Neural progenitor cell (in vitro differentiated cells): ENCODE results near the gene GPR87. TPM values are rescaled to one million over a fixed set of nuclear protein-coding genes. Genes with fewer than 3 reads are reported as not detected.

Source experiments
- DNase-seq: peaks from one replicate; pipeline ENCODE4 v3.0.0-alpha.2; 2016; ENCODE audit warnings: low spot score
- H2AFZ ChIP-seq: fragments of 200-600 bp; sonication (generic); replicated peaks from 2 replicates; pipeline ENCODE4 v1.6.1; 2016; ENCODE audit warnings: antibody characterized with exemption
- H3F3A ChIP-seq: fragments of 200-600 bp; sonication (generic); 2 replicates; pipeline ENCODE4 v1.6.1; 2016; ENCODE audit warnings: antibody characterized with exemption, low read depth
- H3K27ac ChIP-seq: fragments of 200-600 bp; sonication (generic); 2 replicates; pipeline ENCODE4 v1.5.1; 2016; ENCODE audit warnings: mild to moderate bottlenecking
- H3K27me3 ChIP-seq: fragments of 200-600 bp; sonication (generic); 2 replicates; pipeline ENCODE4 v1.6.1; 2016; ENCODE audit warnings: mild to moderate bottlenecking, moderate library complexity
- H3K36me3 ChIP-seq: fragments of 200-600 bp; sonication (generic); 2 replicates; pipeline ENCODE4 v1.5.1; 2016
- H3K4me1 ChIP-seq: fragments of 200-600 bp; sonication (generic); 2 replicates; pipeline ENCODE4 v1.6.1; 2016; ENCODE audit warnings: mixed run types
- H3K4me2 ChIP-seq: fragments of 200-600 bp; sonication (generic); 2 replicates; pipeline ENCODE4 v1.6.1; 2016
- H3K4me3 ChIP-seq: fragments of 200-600 bp; sonication (generic); 2 replicates; pipeline ENCODE4 v1.5.1; 2016
- H3K79me2 ChIP-seq: fragments of 200-600 bp; sonication (generic); 2 replicates; pipeline ENCODE4 v1.6.1; 2016; ENCODE audit warnings: low read depth
- H3K9ac ChIP-seq: fragments of 200-600 bp; sonication (generic); 2 replicates; pipeline ENCODE4 v1.6.1; 2016
- H3K9me3 ChIP-seq: fragments of 200-600 bp; sonication (generic); 2 replicates; pipeline ENCODE4 v1.5.1; 2016; ENCODE audit warnings: low read depth
- H4K20me1 ChIP-seq: fragments of 200-600 bp; sonication (generic); 2 replicates; pipeline ENCODE4 v1.6.1; 2016; ENCODE audit warnings: low read depth
- H3K27ac Mint-ChIP-seq: 3 replicates; pipeline ENCODE4 v1.8.0; 2021; ENCODE audit warnings: mixed read lengths
- H3K27me3 Mint-ChIP-seq: 2 replicates; pipeline ENCODE4 v1.8.0; 2022; ENCODE audit warnings: low read depth, mild to moderate bottlenecking, inconsistent platforms, moderate library complexity, mixed read lengths; ENCODE audit not compliant: insufficient read depth
- H3K36me3 Mint-ChIP-seq: 3 replicates; pipeline ENCODE4 v1.8.0; 2021; ENCODE audit warnings: mixed read lengths
- H3K4me1 Mint-ChIP-seq: 3 replicates; pipeline ENCODE4 v1.8.0; 2021; ENCODE audit warnings: mixed read lengths
- H3K4me3 Mint-ChIP-seq: 3 replicates; pipeline ENCODE4 v1.8.0; 2021; ENCODE audit warnings: mild to moderate bottlenecking, moderate library complexity, mixed read lengths
- H3K9me3 Mint-ChIP-seq: 3 replicates; pipeline ENCODE4 v1.8.0; 2020; ENCODE audit warnings: mixed read lengths
- EZH2 ChIP-seq: fragments of 200-600 bp; sonication (generic); IDR thresholded peaks from 2 replicates; pipeline ENCODE4 v1.6.1; 2017; ENCODE audit warnings: antibody characterized with exemption, mild to moderate bottlenecking, moderate library complexity
- EZH2phosphoT487 ChIP-seq: fragments of 200-600 bp; sonication (generic); IDR thresholded peaks from 2 replicates; pipeline ENCODE4 v1.6.1; 2017; ENCODE audit warnings: antibody characterized with exemption
- total RNA-seq: library from RNA; depleted of rRNA; stranded (reverse); fragments of >200 nt; gene quantifications from 2 replicates; pipeline ENCODE4 v1.2.3, GENCODE V29; 2015; ENCODE audit warnings: low replicate concordance
- TF ChIP-seq, protein P1 (sequence below): fragments of 200-600 bp; sonication (generic); IDR thresholded peaks from 2 replicates; pipeline ENCODE4 v1.5.1; 2017; ENCODE audit warnings: antibody characterized with exemption, mild to moderate bottlenecking

The GPR87 gene
- total RNA-seq, 1 donor from 2014 or later, result not detected

- DNase-seq, result no peak
- no peaks in the 10 kb centered on the region for H3K9me3 ChIP-seq
- Mint-ChIP-seq H3K4me1 (peaks cover 10% of the 10 kb centered on the region), H3K27me3 (no peaks in the 10 kb centered on the region), H3K4me3 (no peak overlapping the region), H3K36me3 (peaks cover 2% of the 10 kb centered on the region), H3K27ac (no peak overlapping the region), H3K9me3 (no peaks in the 10 kb centered on the region)
- H3K36me3 ChIP-seq, result no peaks in the 10 kb centered on the region
- H2AFZ ChIP-seq, result no peak overlapping the region
- H3F3A ChIP-seq, result no peaks in the 10 kb centered on the region
- no peaks in the 10 kb centered on the region for H3K79me2 ChIP-seq
- H3K4me1 ChIP-seq, result peaks cover 11% of the 10 kb centered on the region
- H3K4me3 ChIP-seq, result no peak overlapping the region
- no peaks in the 10 kb centered on the region for H3K27me3 ChIP-seq
- H3K27ac ChIP-seq, result no peak overlapping the region
- H3K9ac ChIP-seq, result no peak overlapping the region
- TF ChIP-seq EZH2phosphoT487 (no peak), EZH2 (no peak)
- TF ChIP-seq, protein P1, sequence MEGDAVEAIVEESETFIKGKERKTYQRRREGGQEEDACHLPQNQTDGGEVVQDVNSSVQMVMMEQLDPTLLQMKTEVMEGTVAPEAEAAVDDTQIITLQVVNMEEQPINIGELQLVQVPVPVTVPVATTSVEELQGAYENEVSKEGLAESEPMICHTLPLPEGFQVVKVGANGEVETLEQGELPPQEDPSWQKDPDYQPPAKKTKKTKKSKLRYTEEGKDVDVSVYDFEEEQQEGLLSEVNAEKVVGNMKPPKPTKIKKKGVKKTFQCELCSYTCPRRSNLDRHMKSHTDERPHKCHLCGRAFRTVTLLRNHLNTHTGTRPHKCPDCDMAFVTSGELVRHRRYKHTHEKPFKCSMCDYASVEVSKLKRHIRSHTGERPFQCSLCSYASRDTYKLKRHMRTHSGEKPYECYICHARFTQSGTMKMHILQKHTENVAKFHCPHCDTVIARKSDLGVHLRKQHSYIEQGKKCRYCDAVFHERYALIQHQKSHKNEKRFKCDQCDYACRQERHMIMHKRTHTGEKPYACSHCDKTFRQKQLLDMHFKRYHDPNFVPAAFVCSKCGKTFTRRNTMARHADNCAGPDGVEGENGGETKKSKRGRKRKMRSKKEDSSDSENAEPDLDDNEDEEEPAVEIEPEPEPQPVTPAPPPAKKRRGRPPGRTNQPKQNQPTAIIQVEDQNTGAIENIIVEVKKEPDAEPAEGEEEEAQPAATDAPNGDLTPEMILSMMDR, result no peak
- H4K20me1 ChIP-seq, result no peaks in the 10 kb centered on the region
- no peak overlapping the region for H3K4me2 ChIP-seq
These were observed 53.6 kb downstream of the GPR87 start for GRCh38 chr3:151262871-151263525.

GRCh38 chr3:151259664-151260063, 57.0 kb downstream of the GPR87 start:
- Histone ChIP-seq H3K36me3 (no peaks in the 10 kb centered on the region), H2AFZ (no peak overlapping the region), H3K79me2 (no peaks in the 10 kb centered on the region), H3F3A (no peaks in the 10 kb centered on the region), H3K9ac (no peak overlapping the region), H3K4me1 (peaks cover 11% of the 10 kb centered on the region), H3K9me3 (no peaks in the 10 kb centered on the region), H3K27me3 (no peaks in the 10 kb centered on the region), H4K20me1 (no peaks in the 10 kb centered on the region), H3K4me3 (no peak overlapping the region), H3K27ac (no peak overlapping the region), H3K4me2 (no peak overlapping the region)
- Mint-ChIP-seq H3K9me3 (no peaks in the 10 kb centered on the region), H3K36me3 (peaks cover 2% of the 10 kb centered on the region), H3K27ac (no peak overlapping the region), H3K27me3 (no peaks in the 10 kb centered on the region), H3K4me3 (no peak overlapping the region), H3K4me1 (peaks cover 3% of the 10 kb centered on the region)
- no peak for TF ChIP-seq EZH2phosphoT487
- TF ChIP-seq, protein P1, result no peak
- TF ChIP-seq EZH2, result no peak
- DNase-seq, result no peak

DNA sequence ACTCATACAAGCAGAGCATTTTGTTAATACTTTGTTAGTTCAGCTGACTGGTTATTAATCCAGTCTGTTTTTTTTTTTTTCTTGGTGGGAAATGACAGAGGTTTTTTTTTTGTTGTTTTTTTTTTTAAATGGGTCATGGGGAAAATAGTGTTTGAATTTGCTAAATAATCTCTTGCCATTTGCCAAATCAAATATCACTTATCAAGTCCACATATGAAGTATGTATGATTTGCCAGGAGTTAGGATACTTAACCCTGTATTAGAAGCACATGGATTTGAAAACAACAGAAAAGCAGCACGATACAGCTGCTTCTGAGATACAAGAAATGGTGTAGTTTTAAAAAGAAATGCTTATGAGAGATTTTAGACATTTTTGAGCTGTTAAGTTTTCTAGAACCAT, 59.9 kb downstream of the GPR87 start:
- H3K36me3 ChIP-seq, result no peaks in the 10 kb centered on the region
- Mint-ChIP-seq H3K27ac (no peak overlapping the region), H3K27me3 (no peaks in the 10 kb centered on the region), H3K4me1 (peaks cover 3% of the 10 kb centered on the region), H3K36me3 (peaks cover 2% of the 10 kb centered on the region), H3K4me3 (no peak overlapping the region), H3K9me3 (no peaks in the 10 kb centered on the region)
- no peaks in the 10 kb centered on the region for H3K27me3 ChIP-seq
- no peak overlapping the region for H2AFZ ChIP-seq
- TF ChIP-seq EZH2phosphoT487 (no peak), EZH2 (no peak)
- TF ChIP-seq, protein P1, result no peak
- no peak overlapping the region for H3K4me3 ChIP-seq
- peaks cover 11% of the 10 kb centered on the region for H3K4me1 ChIP-seq
- H3K27ac ChIP-seq, result no peak overlapping the region
- H3K9ac ChIP-seq, result no peak overlapping the region
- H3F3A ChIP-seq, result no peaks in the 10 kb centered on the region
- no peak overlapping the region for H3K4me2 ChIP-seq
- no peak for DNase-seq
- no peaks in the 10 kb centered on the region for H3K9me3 ChIP-seq
- H3K79me2 ChIP-seq, result no peaks in the 10 kb centered on the region
- H4K20me1 ChIP-seq, result no peaks in the 10 kb centered on the region
